SK-N-MC (cell line): Measurements from ENCODE around the gene HYPK.

Source experiments
- EZH2 ChIP-seq: fragments of 200-600 bp; sonication (generic); IDR thresholded peaks from one replicate; pipeline ENCODE4 v1.6.1; 2017; ENCODE audit warnings: antibody characterized with exemption
- POLR2AphosphoS5 ChIP-seq: IDR thresholded peaks from 2 replicates; pipeline ENCODE4 v1.6.1; 2012; ENCODE audit warnings: mild to moderate bottlenecking, low read depth, low read length, borderline replicate concordance

DNA sequence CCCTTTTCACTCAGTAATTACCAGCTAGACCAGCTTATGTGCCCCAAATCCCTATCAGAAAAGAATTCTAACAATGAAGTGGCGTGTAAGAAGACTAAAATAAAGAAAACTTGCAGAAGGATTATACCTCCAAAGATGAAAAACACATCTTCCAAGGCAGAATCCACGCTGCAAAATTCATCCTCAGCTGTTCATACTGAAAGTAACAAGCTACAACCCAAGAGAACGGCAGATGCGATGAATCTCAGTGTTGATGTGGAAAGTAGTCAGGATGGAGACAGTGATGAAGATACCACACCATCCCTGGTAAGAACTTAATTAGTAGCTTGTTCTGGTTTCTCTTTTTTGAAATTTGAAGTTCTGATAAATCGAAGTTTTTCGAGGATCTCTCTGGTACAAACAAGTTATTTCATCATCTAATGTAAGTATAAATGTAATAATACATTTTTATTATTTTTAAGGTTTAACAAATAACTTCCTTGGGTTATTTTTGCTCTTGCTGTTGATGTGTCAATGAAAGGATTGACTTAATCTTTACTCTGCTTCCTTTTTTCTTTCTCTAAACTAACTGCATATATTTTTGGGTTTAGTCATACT, 27.8 kb downstream of the HYPK start:
- TF ChIP-seq POLR2AphosphoS5 (no peak), EZH2 (no peak)
